Measurements from ENCODE around the gene WASL. TPM values are rescaled to one million over a fixed set of nuclear protein-coding genes. Genes with fewer than 3 reads are reported as not detected.

Gene WASL
- total and polyA plus RNA-seq, 2 of the 13 experiments (the other 11 are each of a cell fraction or from before 2014, with no cell fraction given): 7.9 to 12.8 TPM

- TF ChIP-seq ATM (IDR thresholded peaks at IDR 0.05; ENCODE audit: borderline replicate concordance) (no peak), ZBTB38 (CRISPR knock-in tag; IDR thresholded peaks at IDR 0.05) (no peak), ZNF530 (CRISPR knock-in tag; IDR thresholded peaks at IDR 0.05; ENCODE audit: low read depth) (no peak), ZNF749 (CRISPR knock-in tag; IDR thresholded peaks at IDR 0.05; ENCODE audit: borderline replicate concordance) (no peak), ZBTB25 (CRISPR knock-in tag; IDR thresholded peaks at IDR 0.05) (no peak), ZNF251 (CRISPR knock-in tag; IDR thresholded peaks at IDR 0.05) (no peak), CCAR2 (optimal IDR thresholded peaks at IDR 0.05; ENCODE audit: low read depth, low read length) (no peak)
Measured at GRCh38 chr7:123655614-123656013, 93.2 kb downstream of the WASL start, which contains the start of gene LMOD2 (continued).

GRCh38 chr7:123653162-123653561 is 95.6 kb downstream of the WASL start:
- Histone ChIP-seq H3K4me1 (ENCODE audit: insufficient read depth, low read length) (no peaks in the 10 kb centered on the region), H3K4me2 (ENCODE audit: low read depth, low read length) (no peak overlapping the region), H3K4me3 (replicated peaks in 1 of 3; ENCODE audit: insufficient read depth in 1 of 3, low read depth in 2 of 3, low read length in 3 of 3) (no peak overlapping the region), H3K9me3 (ENCODE audit: low read length) (no peaks in the 10 kb centered on the region), H3K79me2 (ENCODE audit: insufficient read depth, low read length) (no peaks in the 10 kb centered on the region), H3K9ac (ENCODE audit: insufficient read depth, low read depth, low read length) (no peak overlapping the region), H3K36me3 (replicated peaks in 1 of 2; ENCODE audit: control insufficient read depth in 1 of 2, insufficient read depth in 2 of 2, low read length in 2 of 2) (no peaks in the 10 kb centered on the region), H2AFZ (ENCODE audit: low read length) (no peak overlapping the region), H4K20me1 (ENCODE audit: insufficient read depth, low read length) (no peaks in the 10 kb centered on the region), H3K27me3 (ENCODE audit: control insufficient read depth in 1 of 2, insufficient read depth in 2 of 2, low read length in 2 of 2) (no peaks in the 10 kb centered on the region), H3K27ac (ENCODE audit: extremely low read length, insufficient read depth, low read length) (no peak overlapping the region)
- no peak for ATAC-seq
- CTCF ChIA-PET (ENCODE audit: low intra/inter-chr PET ratio, low total read pairs): no interaction called here
- TF ChIP-seq MIER2 (CRISPR knock-in tag; IDR thresholded peaks at IDR 0.05) (no peak), ZNF562 (CRISPR knock-in tag; IDR thresholded peaks at IDR 0.05; ENCODE audit: borderline replicate concordance) (no peak), JUND (CRISPR knock-in tag; IDR thresholded peaks at IDR 0.05) (no peak), ZNF780A (CRISPR knock-in tag; IDR thresholded peaks at IDR 0.05) (no peak), ZNF430 (CRISPR knock-in tag; IDR thresholded peaks at IDR 0.05) (no peak), RAD51 (IDR thresholded peaks at IDR 0.05; ENCODE audit: borderline replicate concordance) (no peak), ZIK1 (CRISPR knock-in tag; IDR thresholded peaks at IDR 0.05; ENCODE audit: borderline replicate concordance, low read depth) (no peak), ZNF451 (CRISPR knock-in tag; IDR thresholded peaks at IDR 0.05) (no peak), TRIM24 (CRISPR knock-in tag; IDR thresholded peaks at IDR 0.05) (no peak), ZNF615 (CRISPR knock-in tag; IDR thresholded peaks at IDR 0.05; ENCODE audit: borderline replicate concordance) (no peak), ZNF335 (CRISPR knock-in tag; IDR thresholded peaks at IDR 0.05) (no peak), CBFB (CRISPR knock-in tag; IDR thresholded peaks at IDR 0.05) (no peak), ZNF275 (CRISPR knock-in tag; IDR thresholded peaks at IDR 0.05; ENCODE audit: borderline replicate concordance) (no peak)
- in situ Hi-C loops (cut with HindIII; ENCODE audit: extremely low pct_ligation_motif_present, low pct_unique_long_range_greater_than_20kb) (no loop called here), intact Hi-C loops (cut with micrococcal nuclease; ENCODE audit: unreplicated experiment) (no loop called here)
- WGBS (ENCODE audit: low lambda C conversion rate): 21% methylated on average over 6 of the region's 6 CpGs
- DNase-seq (ENCODE audit: low spot score): no peak
- POLR2A ChIA-PET: no interaction called here
- FAIRE-seq: no peak
- BruUV-seq (replicated peaks): no TSS peak
